ENCODE measurements around the gene CKAP5.

The CKAP5 gene

GRCh38 chr11:46856605-46857343, 10.7 kb upstream of the CKAP5 start:
- intact Hi-C loops (cut with DNase I) = no loop called here
- DNase-seq = no peak

- intact Hi-C loops (cut with DNase I) = no loop called here
- DNase-seq = no peak
Observed at GRCh38 chr11:46855863-46856262, 9.8 kb upstream of the CKAP5 start.

- intact Hi-C loops (cut with DNase I) = no loop called here
- no peak for DNase-seq
Observed at GRCh38 chr11:46855167-46855566, 9.1 kb upstream of the CKAP5 start.

GRCh38 chr11:46850829-46851380, 4.8 kb upstream of the CKAP5 start:
- DNase-seq = no peak
- intact Hi-C loops (cut with DNase I) = no loop called here

- DNase-seq = no peak
- intact Hi-C loops (cut with DNase I) = no loop called here
Observed at GRCh38 chr11:46849631-46850030, 3.6 kb upstream of the CKAP5 start.

GRCh38 chr11:46846510-46846830, 390 bp upstream of the CKAP5 start:
- intact Hi-C loops (cut with DNase I) = loop anchor here (2.0 kb wide), 1 partner anchor 20 kb away; no protein-coding TSS in a partner anchor
- no peak for DNase-seq

- intact Hi-C loops (cut with DNase I) = no loop called here
- no peak for DNase-seq
Observed at GRCh38 chr11:46845440-46845739, 690 bp downstream of the CKAP5 start.

- intact Hi-C loops (cut with DNase I) = no loop called here
- no peak for DNase-seq
Observed at GRCh38 chr11:46840116-46840515, 6.0 kb downstream of the CKAP5 start.

- intact Hi-C loops (cut with DNase I) = no loop called here
- no peak for DNase-seq
Observed at GRCh38 chr11:46838501-46838900, 7.6 kb downstream of the CKAP5 start.

- intact Hi-C loops (cut with DNase I) = no loop called here
- no peak for DNase-seq
Observed at GRCh38 chr11:46837860-46838259, 8.2 kb downstream of the CKAP5 start.

- intact Hi-C loops (cut with DNase I) = no loop called here
- no peak for DNase-seq
Observed at GRCh38 chr11:46836870-46837269, 9.2 kb downstream of the CKAP5 start.

- intact Hi-C loops (cut with DNase I) = no loop called here
- DNase-seq = no peak
Observed at GRCh38 chr11:46836431-46836830, 9.6 kb downstream of the CKAP5 start.

- intact Hi-C loops (cut with DNase I) = no loop called here
Observed at GRCh38 chr11:46835897-46836296, 10.2 kb downstream of the CKAP5 start.

GRCh38 chr11:46834821-46835220, 11.3 kb downstream of the CKAP5 start:
- no peak for DNase-seq
- intact Hi-C loops (cut with DNase I) = no loop called here

More at GRCh38 chr11:46835897-46836296, 10.2 kb downstream of the CKAP5 start:
- DNase-seq = no peak

GRCh38 chr11:46832511-46833214, 13.4 kb downstream of the CKAP5 start:
- DNase-seq = no peak
- intact Hi-C loops (cut with DNase I) = no loop called here

GRCh38 chr11:46827995-46828394, 18.1 kb downstream of the CKAP5 start:
- intact Hi-C loops (cut with DNase I) = loop anchor here (2.0 kb wide), 1 partner anchor 19 kb away; the partner anchor contains the start of gene CKAP5
- no peak for DNase-seq

- peak; percentile 77 to 98 (median 88) for DNase-seq
- intact Hi-C loops (cut with DNase I) = loop anchor here (2.0 kb wide), 1 partner anchor 20 kb away; the partner anchor contains the start of gene CKAP5
Observed at GRCh38 chr11:46826310-46827044, 19.6 kb downstream of the CKAP5 start.

GRCh38 chr11:46808799-46809431, 37.2 kb downstream of the CKAP5 start:
- intact Hi-C loops (cut with DNase I) = no loop called here
- no peak for DNase-seq

- DNase-seq = no peak
Observed at GRCh38 chr11:46801694-46802470, 44.2 kb downstream of the CKAP5 start.

GRCh38 chr11:46800177-46800576, 45.9 kb downstream of the CKAP5 start:
- intact Hi-C loops (cut with DNase I) = no loop called here
- DNase-seq = no peak

More at GRCh38 chr11:46801694-46802470, 44.2 kb downstream of the CKAP5 start:
- intact Hi-C loops (cut with DNase I) = no loop called here
